Mammary epithelial cell (primary cell): Measurements from ENCODE around the gene PEMT.

ENCODE experiments used
- CTCF ChIP-seq, 2 donors: IDR thresholded peaks in 1 of 2; conservative IDR thresholded peaks in 1 of 2; 2 replicates each; pipeline ENCODE4 v1.5.1; 2011 to 2012; ENCODE audit warnings: inconsistent platforms in 2 of 2, low read length in 2 of 2, mild to moderate bottlenecking in 2 of 2, control low read depth in 1 of 2, low read depth in 1 of 2; ENCODE audit not compliant: insufficient read depth in 1 of 2; ENCODE audit errors: extremely low read depth in 1 of 2
- EZH2 ChIP-seq: IDR thresholded peaks from 2 replicates; pipeline ENCODE4 v1.6.1; 2012; ENCODE audit warnings: low read length, inconsistent platforms, borderline replicate concordance

GRCh38 chr17:17514993-17515933 lies 76.2 kb downstream of the PEMT start:
- TF ChIP-seq EZH2 = no peak
- no peak for TF ChIP-seq CTCF (conservative IDR thresholded peaks at IDR 0.05 in 1 of 2, IDR thresholded peaks at IDR 0.05 in 1 of 2; ENCODE audit: extremely low read depth in 1 of 2, insufficient read depth in 1 of 2, low read depth in 1 of 2, low read length in 2 of 2)
